Mucosa of rectum (tissue), 2 donors: ENCODE results near the gene MATN1.

Experiments
- H3K27ac ChIP-seq, 2 donors: one replicate each; pipeline ENCODE4 v1.7.0; 2013; ENCODE audit warnings: inconsistent platforms in 2 of 2, low read depth in 2 of 2, low read length in 2 of 2
- H3K27me3 ChIP-seq, 2 donors: one replicate each; pipeline ENCODE4 v1.7.0; 2013; ENCODE audit warnings: low read length in 2 of 2; ENCODE audit not compliant: control insufficient read depth in 2 of 2, insufficient read depth in 2 of 2
- H3K36me3 ChIP-seq, 2 donors: one replicate each; pipeline ENCODE4 v1.7.0; 2013; ENCODE audit warnings: low read length in 2 of 2; ENCODE audit not compliant: control insufficient read depth in 2 of 2, insufficient read depth in 2 of 2
- H3K4me1 ChIP-seq, 2 donors: one replicate each; pipeline ENCODE4 v1.7.0; 2013; ENCODE audit warnings: low read length in 2 of 2, mild to moderate bottlenecking in 1 of 2; ENCODE audit not compliant: control insufficient read depth in 2 of 2, insufficient read depth in 2 of 2
- H3K4me3 ChIP-seq, 2 donors: one replicate each; pipeline ENCODE4 v1.7.0; 2013; ENCODE audit warnings: low read length in 2 of 2
- H3K9ac ChIP-seq, 2 donors: one replicate each; pipeline ENCODE4 v1.7.0; 2013; ENCODE audit warnings: low read length in 2 of 2, low read depth in 1 of 2, mild to moderate bottlenecking in 1 of 2
- H3K9me3 ChIP-seq, 2 donors: one replicate each; pipeline ENCODE4 v1.7.0; 2013; ENCODE audit warnings: low read length in 2 of 2; ENCODE audit not compliant: control insufficient read depth in 2 of 2
- donor health status: healthy.
- donor health status: Normal muscosa, but diverticular disease.

MATN1 gene

GRCh38 chr1:30675289-30675688, 48.1 kb downstream of the MATN1 start:
- Histone ChIP-seq H3K27me3 (no peaks in the 10 kb centered on the region), H3K4me3 (no peak overlapping the region), H3K9me3 (no peaks in the 10 kb centered on the region), H3K36me3 (no peaks in the 10 kb centered on the region), H3K27ac (peak overlapping the region in 1 of 2 donors; percentile 19), H3K9ac (no peak overlapping the region), H3K4me1 (peaks cover 0 to 6% of the 10 kb centered on the region in 2 donors)

- H3K9me3 ChIP-seq, result no peaks in the 10 kb centered on the region
- H3K4me3 ChIP-seq, result no peak overlapping the region
- H3K27me3 ChIP-seq, result no peaks in the 10 kb centered on the region
- H3K36me3 ChIP-seq, result no peaks in the 10 kb centered on the region
- no peak overlapping the region for H3K27ac ChIP-seq
- H3K4me1 ChIP-seq, result peaks cover 0 to 6% of the 10 kb centered on the region in 2 donors
- no peak overlapping the region for H3K9ac ChIP-seq
Measured at GRCh38 chr1:30673395-30673794, 50.0 kb downstream of the MATN1 start.

GRCh38 chr1:30672661-30673060, 50.7 kb downstream of the MATN1 start:
- no peak overlapping the region for H3K27ac ChIP-seq
- H3K27me3 ChIP-seq, result no peaks in the 10 kb centered on the region
- no peaks in the 10 kb centered on the region for H3K36me3 ChIP-seq
- no peak overlapping the region for H3K9ac ChIP-seq
- H3K4me1 ChIP-seq, result peaks cover 0 to 3% of the 10 kb centered on the region in 2 donors
- H3K9me3 ChIP-seq, result no peaks in the 10 kb centered on the region
- H3K4me3 ChIP-seq, result no peak overlapping the region

GRCh38 chr1:30670240-30671060, 52.9 kb downstream of the MATN1 start:
- Histone ChIP-seq H3K4me3 (no peak overlapping the region), H3K27me3 (no peaks in the 10 kb centered on the region), H3K27ac (no peak overlapping the region), H3K4me1 (no peaks in the 10 kb centered on the region), H3K9ac (no peak overlapping the region), H3K36me3 (no peaks in the 10 kb centered on the region), H3K9me3 (no peaks in the 10 kb centered on the region)

GRCh38 chr1:30668546-30669327, 54.6 kb downstream of the MATN1 start:
- H3K4me3 ChIP-seq, result no peak overlapping the region
- H3K27ac ChIP-seq, result no peak overlapping the region
- H3K4me1 ChIP-seq, result no peaks in the 10 kb centered on the region
- no peak overlapping the region for H3K9ac ChIP-seq
- no peaks in the 10 kb centered on the region for H3K27me3 ChIP-seq
- H3K9me3 ChIP-seq, result no peaks in the 10 kb centered on the region
- H3K36me3 ChIP-seq, result no peaks in the 10 kb centered on the region

- no peaks in the 10 kb centered on the region for H3K4me1 ChIP-seq
- H3K4me3 ChIP-seq, result no peak overlapping the region
- no peaks in the 10 kb centered on the region for H3K36me3 ChIP-seq
- H3K9ac ChIP-seq, result no peak overlapping the region
- H3K9me3 ChIP-seq, result no peaks in the 10 kb centered on the region
- H3K27ac ChIP-seq, result no peak overlapping the region
- no peaks in the 10 kb centered on the region for H3K27me3 ChIP-seq
Measured at GRCh38 chr1:30668024-30668423, 55.4 kb downstream of the MATN1 start.

DNA sequence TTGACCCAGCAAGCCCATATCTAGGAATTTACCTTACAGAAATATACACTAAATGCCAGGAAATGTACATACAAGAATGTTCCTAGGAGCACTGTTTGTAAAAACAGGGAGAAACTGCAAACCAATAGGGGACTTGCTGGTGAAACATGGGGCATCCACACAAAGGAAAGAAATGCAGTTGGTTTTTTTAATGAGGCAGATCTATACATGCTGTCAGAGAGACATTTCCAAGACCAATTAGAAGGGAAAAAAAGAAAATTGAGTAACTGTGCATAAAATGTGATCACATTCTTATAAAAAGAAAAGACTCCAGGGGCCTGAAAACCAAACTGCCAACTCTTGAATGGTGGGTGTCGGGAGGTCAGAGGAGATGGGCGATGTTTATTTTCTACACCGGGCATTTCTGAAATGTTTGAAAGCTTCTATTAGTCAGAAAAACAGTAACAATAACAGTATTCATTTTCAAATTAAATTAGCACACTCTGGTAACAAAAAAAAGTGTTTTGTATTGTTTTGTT, 56.6 kb downstream of the MATN1 start:
- Histone ChIP-seq H3K4me1 (no peaks in the 10 kb centered on the region), H3K4me3 (no peak overlapping the region), H3K9ac (no peak overlapping the region), H3K27ac (no peak overlapping the region), H3K36me3 (no peaks in the 10 kb centered on the region), H3K27me3 (no peaks in the 10 kb centered on the region), H3K9me3 (no peaks in the 10 kb centered on the region)

DNA sequence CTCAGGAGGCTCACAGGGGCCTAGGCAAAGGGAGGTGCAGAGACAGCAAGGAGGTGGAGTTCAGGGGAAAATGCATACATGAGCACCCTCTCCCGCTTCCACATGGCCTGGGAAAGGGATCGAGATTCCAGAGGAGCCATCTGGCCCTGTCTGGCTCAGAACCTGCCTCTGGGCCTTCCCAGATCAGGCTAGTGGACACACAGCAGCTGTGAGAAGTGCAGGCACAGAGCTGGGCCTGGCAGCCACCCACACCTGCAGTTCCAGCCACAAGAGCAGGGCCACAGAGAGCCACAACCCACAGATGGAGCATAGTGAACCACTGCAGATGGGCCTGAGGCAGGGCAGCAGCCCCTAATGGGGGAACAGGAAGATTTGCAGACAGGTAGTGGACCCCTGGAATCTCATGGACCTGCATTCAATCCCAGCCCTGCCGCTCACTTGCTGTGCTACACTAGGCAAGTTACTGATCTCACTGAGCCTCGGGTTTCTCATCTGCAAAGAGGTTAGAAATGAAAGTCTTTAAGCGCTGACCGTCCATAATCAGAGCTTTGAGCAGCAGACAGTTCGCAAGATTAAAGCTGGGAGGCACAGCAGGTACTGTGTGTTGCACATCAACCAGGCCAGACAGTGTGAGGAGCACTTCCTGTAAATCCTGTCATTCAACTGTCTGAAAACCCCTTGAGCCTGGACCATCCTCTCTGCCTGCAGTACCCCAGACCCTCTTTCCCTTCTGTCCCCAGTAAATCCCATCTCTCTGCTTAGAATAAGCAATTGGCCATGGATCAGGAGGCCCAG, 58.0 kb downstream of the MATN1 start:
- Histone ChIP-seq H3K9me3 (no peaks in the 10 kb centered on the region), H3K27me3 (no peaks in the 10 kb centered on the region), H3K4me3 (no peak overlapping the region), H3K27ac (no peak overlapping the region), H3K4me1 (no peaks in the 10 kb centered on the region), H3K9ac (no peak overlapping the region), H3K36me3 (no peaks in the 10 kb centered on the region)

DNA sequence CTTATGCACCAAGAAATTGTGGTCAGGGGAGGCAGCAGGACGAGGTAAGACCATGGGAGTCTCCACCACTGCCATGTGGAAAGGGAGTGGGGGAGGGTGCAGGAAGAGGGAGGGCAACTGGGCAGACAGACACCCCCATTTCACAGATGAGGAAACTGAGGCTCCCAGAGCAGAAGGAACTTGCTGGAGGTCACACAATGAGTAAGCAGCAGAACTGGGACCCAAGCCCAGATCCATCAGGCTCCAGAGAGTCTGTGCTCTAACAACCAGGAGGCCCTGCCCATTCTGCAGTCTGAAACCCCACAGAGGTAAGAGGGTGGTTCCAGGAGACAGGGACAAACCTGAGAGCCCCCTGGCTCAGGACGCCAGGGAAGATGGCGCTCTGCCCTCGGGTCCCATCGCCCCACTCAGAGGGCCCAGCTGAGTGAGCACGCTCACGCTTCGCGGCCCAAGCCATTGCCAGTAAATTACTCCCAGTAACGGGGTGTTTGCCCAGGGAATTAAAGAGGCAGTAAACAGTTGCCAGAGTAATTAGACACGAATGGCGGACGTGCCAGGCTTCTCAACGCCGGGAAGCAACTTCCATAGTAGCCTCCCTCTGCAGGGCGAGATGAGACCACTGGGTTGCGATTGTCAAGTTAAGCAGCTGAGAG, 59.2 kb downstream of the MATN1 start:
- H3K27ac ChIP-seq, result no peak overlapping the region
- H3K9me3 ChIP-seq, result no peaks in the 10 kb centered on the region
- no peaks in the 10 kb centered on the region for H3K27me3 ChIP-seq
- H3K36me3 ChIP-seq, result no peaks in the 10 kb centered on the region
- H3K4me1 ChIP-seq, result no peaks in the 10 kb centered on the region
- H3K4me3 ChIP-seq, result no peak overlapping the region
- H3K9ac ChIP-seq, result no peak overlapping the region
